Tibial nerve (tissue), 4 donors: Measurements from ENCODE around the gene MIOS. TPM values are rescaled to one million over a fixed set of nuclear protein-coding genes. Genes with fewer than 3 reads are reported as not detected.
"Not testable (repeated sequence)": the region's sequence is repeated elsewhere in the genome, so short reads cannot be mapped to it uniquely, and the experiment has no call there.

ENCODE experiments used
- DNase-seq, 2 donors: peaks; one replicate each; pipeline ENCODE4 v3.0.0-alpha.2; 2019; ENCODE audit warnings: low spot score in 2 of 2
- H3K27ac ChIP-seq, 4 donors: fragments of 200-600 bp; sonication (generic) in 3 of 4; one replicate each; pipeline ENCODE4 v1.5.1; 2017 to 2019; ENCODE audit warnings: mild to moderate bottlenecking in 1 of 4
- H3K27me3 ChIP-seq, 2 donors: fragments of 200-600 bp; sonication (generic) in 1 of 2; one replicate each; pipeline versions ENCODE4 v1.5.1 to v1.6.0; 2017 to 2019
- H3K36me3 ChIP-seq, 3 donors: fragments of 200-600 bp; sonication (generic); one replicate each; pipeline ENCODE4 v1.5.1; 2018 to 2019
- H3K4me1 ChIP-seq, 4 donors: fragments of 200-600 bp; sonication (generic) in 3 of 4; one replicate each; pipeline ENCODE4 v1.5.1; 2017 to 2019
- H3K4me3 ChIP-seq, 4 donors: fragments of 200-600 bp; sonication (generic) in 3 of 4; one replicate each; pipeline ENCODE4 v1.5.1; 2017 to 2019; ENCODE audit warnings: mild to moderate bottlenecking in 1 of 4, moderate library complexity in 1 of 4
- H3K9me3 ChIP-seq, 4 donors: fragments of 200-600 bp; sonication (generic) in 3 of 4; one replicate each; pipeline ENCODE4 v1.5.1; 2017 to 2019
- CTCF ChIP-seq, 5 experiments: fragments of 200-600 bp in 3 of 5; fragments of 450-650 bp in 2 of 5; sonication (generic) in 3 of 5; IDR thresholded peaks; one replicate each; pipeline ENCODE4 v1.5.1; 2016 to 2019; ENCODE audit warnings: antibody characterized with exemption in 5 of 5, mild to moderate bottlenecking in 3 of 5, moderate library complexity in 2 of 5
- EP300 ChIP-seq, 2 donors: sonication (generic); formaldehyde crosslinking; IDR thresholded peaks; one replicate each; pipeline ENCODE4 v1.6.1; 2017; ENCODE audit warnings: antibody characterized with exemption in 2 of 2, mild to moderate bottlenecking in 1 of 2
- POLR2A ChIP-seq, 2 donors: fragments of 450-650 bp; IDR thresholded peaks; one replicate each; pipeline ENCODE4 v1.6.1; 2017; ENCODE audit warnings: antibody characterized with exemption in 2 of 2, mild to moderate bottlenecking in 2 of 2, moderate library complexity in 2 of 2
- WGBS, 2 donors: methylation state at CpG; one replicate each; pipeline ENCODE4 v1.1.5; 2018; 5-methylcytosine and 5-hydroxymethylcytosine counted together
- total RNA-seq, 4 donors: library from RNA; depleted of rRNA; stranded (reverse); fragments of >200 nt; gene quantifications; one replicate each; pipeline ENCODE4 v1.1.0, GENCODE V29; 2016

Gene MIOS
- total RNA-seq, 4 donors from 2014 or later: 35.9 to 80.4 (median 61.9) TPM

- Histone ChIP-seq H3K4me1 (peaks cover 0 to 7% (median 0%) of the 10 kb centered on the region in 4 donors), H3K27me3 (no peaks in the 10 kb centered on the region), H3K36me3 (no peaks in the 10 kb centered on the region), H3K4me3 (no peak overlapping the region), H3K27ac (no peak overlapping the region), H3K9me3 (peaks cover 0 to 9% (median 0%) of the 10 kb centered on the region in 4 donors)
- DNase-seq: no peak
- WGBS, 2 donors: 70 to 72% methylated on average over 4 of the region's 4 CpGs
- TF ChIP-seq CTCF (IDR thresholded peaks at IDR 0.05) (no peak), EP300 (IDR thresholded peaks at IDR 0.05) (no peak), POLR2A (IDR thresholded peaks at IDR 0.05) (no peak)
Observed at GRCh38 chr7:7654964-7655715, 88.5 kb downstream of the MIOS start.

GRCh38 chr7:7656459-7656858 lies 89.8 kb downstream of the MIOS start:
- not testable (repeated sequence) for H3K36me3 ChIP-seq, H3K4me1 ChIP-seq, H3K9me3 ChIP-seq, H3K4me3 ChIP-seq, H3K27me3 ChIP-seq, DNase-seq, H3K27ac ChIP-seq
- WGBS, 2 donors: 95 to 100% methylated on average over 3 of the region's 3 CpGs

Other genes starting within 250 kb of the MIOS start
- gene COL28A1, start 31.0 kb upstream of the MIOS start, total RNA-seq: 100 to 1,000 TPM in 3 of 4 donors, 10 to 100 TPM in 1; 60.0 to 142 (median 122) TPM
- gene UMAD1, start 73.9 kb downstream of the MIOS start, total RNA-seq: 10 to 100 TPM in 2 of 4 donors, 1 to 10 TPM in 2; 6.0 to 14.9 (median 10.2) TPM
- gene RPA3, start 151.7 kb downstream of the MIOS start, total RNA-seq: 10 to 100 TPM; 14.4 to 21.9 (median 19.2) TPM